HG03175 (cell line): ENCODE data around the gene MINDY2.
"Not testable (repeated sequence)": the region's sequence is repeated elsewhere in the genome, so short reads cannot be mapped to it uniquely, and the experiment has no call there.

Source experiments
- ATAC-seq: cut with Tn5 transposase; IDR thresholded peaks from one replicate; pipeline ENCODE4 v1.9.1; 2021; ENCODE audit warnings: mild to moderate bottlenecking, moderate library complexity; ENCODE audit not compliant: unreplicated experiment

Gene MINDY2

GRCh38 chr15:58823267-58823666 lies 52.2 kb downstream of the MINDY2 start:
- not testable (repeated sequence) for ATAC-seq

GRCh38 chr15:58830556-58830955 lies 59.5 kb downstream of the MINDY2 start:
- no peak for ATAC-seq

GRCh38 chr15:58833681-58834426 lies 62.8 kb downstream of the MINDY2 start:
- not testable (repeated sequence) for ATAC-seq

GRCh38 chr15:58839485-58839884 lies 68.4 kb downstream of the MINDY2 start:
- no peak for ATAC-seq

GRCh38 chr15:58840048-58840447 lies 68.9 kb downstream of the MINDY2 start:
- ATAC-seq, result no peak

- no peak for ATAC-seq
These were observed 71.8 kb downstream of the MINDY2 start for GRCh38 chr15:58842713-58843396.

- not testable (repeated sequence) for ATAC-seq
These were observed 80.1 kb downstream of the MINDY2 start for GRCh38 chr15:58851205-58851604.

- ATAC-seq, result no peak
These were observed 81.2 kb downstream of the MINDY2 start for GRCh38 chr15:58852347-58852746.

- no peak for ATAC-seq
These were observed 83.5 kb downstream of the MINDY2 start for GRCh38 chr15:58854593-58854992.

GRCh38 chr15:58856086-58856485 lies 85.0 kb downstream of the MINDY2 start:
- ATAC-seq, result no peak

GRCh38 chr15:58856621-58857020 lies 85.5 kb downstream of the MINDY2 start:
- ATAC-seq, result not testable (repeated sequence)

- ATAC-seq, result no peak
These were observed 91.2 kb downstream of the MINDY2 start for GRCh38 chr15:58862326-58862725.

- ATAC-seq, result no peak
These were observed 93.7 kb downstream of the MINDY2 start for GRCh38 chr15:58864602-58865424.

GRCh38 chr15:58865425-58865880 lies 94.4 kb downstream of the MINDY2 start:
- ATAC-seq, result no peak

- ATAC-seq, result no peak
These were observed 96.8 kb downstream of the MINDY2 start for GRCh38 chr15:58867926-58868325.

GRCh38 chr15:58870451-58870850 lies 99.3 kb downstream of the MINDY2 start:
- ATAC-seq, result no peak

GRCh38 chr15:58873267-58873666 lies 102.2 kb downstream of the MINDY2 start:
- no peak for ATAC-seq

GRCh38 chr15:58875343-58875742 lies 104.2 kb downstream of the MINDY2 start:
- no peak for ATAC-seq

- ATAC-seq, result no peak
These were observed 105.4 kb downstream of the MINDY2 start for GRCh38 chr15:58876306-58877106.

GRCh38 chr15:58877999-58878825 lies 107.1 kb downstream of the MINDY2 start:
- no peak for ATAC-seq
